HEK293 (cell line): ENCODE data around the gene SLC39A13.
A peak's percentile ranks its signal among the peaks of the same experiment; 100 is the strongest.

Source experiments
- FEZF1 ChIP-seq: fragments of 450-650 bp; formaldehyde crosslinking; IDR thresholded peaks from 2 replicates; pipeline ENCODE4 v1.5.1; 2016; ENCODE audit warnings: missing biosample characterization, missing genetic modification characterization
- KLF1 ChIP-seq: fragments of 450-650 bp; formaldehyde crosslinking; IDR thresholded peaks from 2 replicates; pipeline ENCODE4 v1.5.1; 2016; ENCODE audit warnings: missing biosample characterization, missing genetic modification characterization
- OSR2 ChIP-seq: fragments of 450-650 bp; formaldehyde crosslinking; IDR thresholded peaks from 2 replicates; pipeline ENCODE4 v1.5.1; 2016; ENCODE audit warnings: missing biosample characterization, missing genetic modification characterization
- RBAK ChIP-seq: fragments of 450-650 bp; formaldehyde crosslinking; IDR thresholded peaks from 2 replicates; pipeline ENCODE4 v1.5.1; 2016; ENCODE audit warnings: missing biosample characterization, missing genetic modification characterization
- WT1 ChIP-seq: fragments of 450-650 bp; formaldehyde crosslinking; IDR thresholded peaks from 2 replicates; pipeline ENCODE4 v1.5.1; 2016; ENCODE audit warnings: missing biosample characterization, missing genetic modification characterization
- ZBTB1 ChIP-seq: fragments of 450-650 bp; formaldehyde crosslinking; IDR thresholded peaks from 2 replicates; pipeline ENCODE4 v1.5.1; 2016; ENCODE audit warnings: missing biosample characterization, missing genetic modification characterization
- ZNF138 ChIP-seq: fragments of 450-650 bp; formaldehyde crosslinking; IDR thresholded peaks from 2 replicates; pipeline ENCODE4 v1.5.1; 2016; ENCODE audit warnings: missing biosample characterization, missing genetic modification characterization, borderline replicate concordance
- ZNF155 ChIP-seq: fragments of 450-650 bp; formaldehyde crosslinking; IDR thresholded peaks from 2 replicates; pipeline ENCODE4 v1.5.1; 2016; ENCODE audit warnings: missing biosample characterization, missing genetic modification characterization
- ZNF2 ChIP-seq: fragments of 450-650 bp; formaldehyde crosslinking; IDR thresholded peaks from 2 replicates; pipeline ENCODE4 v1.5.1; 2016; ENCODE audit warnings: missing biosample characterization, missing genetic modification characterization
- ZNF324 ChIP-seq: fragments of 450-650 bp; formaldehyde crosslinking; IDR thresholded peaks from 2 replicates; pipeline ENCODE4 v1.5.1; 2016; ENCODE audit warnings: missing biosample characterization, missing genetic modification characterization
- ZNF350 ChIP-seq: fragments of 450-650 bp; formaldehyde crosslinking; IDR thresholded peaks from 2 replicates; pipeline ENCODE4 v1.5.0; 2017; ENCODE audit warnings: missing biosample characterization, mild to moderate bottlenecking, missing genetic modification characterization
- ZNF37A ChIP-seq: fragments of 450-650 bp; IDR thresholded peaks from 2 replicates; pipeline ENCODE4 v1.5.1; 2018; ENCODE audit warnings: missing biosample characterization, missing genetic modification characterization
- ZNF473 ChIP-seq: fragments of 450-650 bp; formaldehyde crosslinking; IDR thresholded peaks from 2 replicates; pipeline ENCODE4 v1.5.1; 2017; ENCODE audit warnings: missing biosample characterization, missing genetic modification characterization
- ZNF529 ChIP-seq: fragments of 450-650 bp; formaldehyde crosslinking; IDR thresholded peaks from 2 replicates; pipeline ENCODE4 v1.5.1; 2017; ENCODE audit warnings: missing genetic modification characterization, missing biosample characterization; ENCODE audit not compliant: insufficient replicate concordance
- ZNF558 ChIP-seq: fragments of 450-650 bp; formaldehyde crosslinking; IDR thresholded peaks from 2 replicates; pipeline ENCODE4 v1.5.1; 2016; ENCODE audit warnings: missing biosample characterization, missing genetic modification characterization
- ZNF658 ChIP-seq: fragments of 450-650 bp; formaldehyde crosslinking; IDR thresholded peaks from 2 replicates; pipeline ENCODE4; 2016; ENCODE audit warnings: missing biosample characterization, missing genetic modification characterization
- ZNF777 ChIP-seq: fragments of 450-650 bp; formaldehyde crosslinking; IDR thresholded peaks from 2 replicates; pipeline ENCODE4 v1.5.1; 2017; ENCODE audit warnings: missing biosample characterization, missing genetic modification characterization, borderline replicate concordance
- ZNF785 ChIP-seq: fragments of 450-650 bp; formaldehyde crosslinking; IDR thresholded peaks from 2 replicates; pipeline ENCODE4 v1.5.1; 2016; ENCODE audit warnings: missing biosample characterization, missing genetic modification characterization
- ZNF843 ChIP-seq: fragments of 450-650 bp; formaldehyde crosslinking; IDR thresholded peaks from 2 replicates; pipeline ENCODE4 v1.5.1; 2016; ENCODE audit warnings: missing biosample characterization, missing genetic modification characterization
- TF ChIP-seq, protein P1 (sequence below): fragments of 450-650 bp; formaldehyde crosslinking; IDR thresholded peaks from 2 replicates; pipeline ENCODE4 v1.5.1; 2016; ENCODE audit warnings: missing biosample characterization, missing genetic modification characterization, borderline replicate concordance
- TF ChIP-seq, protein P2 (sequence below): fragments of 450-650 bp; formaldehyde crosslinking; IDR thresholded peaks from 2 replicates; pipeline ENCODE4 v1.5.1; 2016; ENCODE audit warnings: missing biosample characterization, missing genetic modification characterization
- TF ChIP-seq, protein P3 (sequence below): fragments of 450-650 bp; formaldehyde crosslinking; IDR thresholded peaks from 2 replicates; pipeline ENCODE4 v1.5.1; 2016; ENCODE audit warnings: missing biosample characterization, missing genetic modification characterization
- TF ChIP-seq, protein P4 (sequence below): fragments of 450-650 bp; formaldehyde crosslinking; IDR thresholded peaks from 2 replicates; pipeline ENCODE4 v1.5.1; 2016; ENCODE audit warnings: missing biosample characterization, missing genetic modification characterization
- TF ChIP-seq, protein P5 (sequence below): fragments of 450-650 bp; formaldehyde crosslinking; IDR thresholded peaks from 2 replicates; pipeline ENCODE4 v1.5.0; 2017; ENCODE audit warnings: missing biosample characterization, missing genetic modification characterization, borderline replicate concordance
- TF ChIP-seq, protein P6 (sequence below): fragments of 450-650 bp; formaldehyde crosslinking; IDR thresholded peaks from 2 replicates; pipeline ENCODE4 v1.5.1; 2017; ENCODE audit warnings: missing biosample characterization, missing genetic modification characterization

Gene SLC39A13

DNA sequence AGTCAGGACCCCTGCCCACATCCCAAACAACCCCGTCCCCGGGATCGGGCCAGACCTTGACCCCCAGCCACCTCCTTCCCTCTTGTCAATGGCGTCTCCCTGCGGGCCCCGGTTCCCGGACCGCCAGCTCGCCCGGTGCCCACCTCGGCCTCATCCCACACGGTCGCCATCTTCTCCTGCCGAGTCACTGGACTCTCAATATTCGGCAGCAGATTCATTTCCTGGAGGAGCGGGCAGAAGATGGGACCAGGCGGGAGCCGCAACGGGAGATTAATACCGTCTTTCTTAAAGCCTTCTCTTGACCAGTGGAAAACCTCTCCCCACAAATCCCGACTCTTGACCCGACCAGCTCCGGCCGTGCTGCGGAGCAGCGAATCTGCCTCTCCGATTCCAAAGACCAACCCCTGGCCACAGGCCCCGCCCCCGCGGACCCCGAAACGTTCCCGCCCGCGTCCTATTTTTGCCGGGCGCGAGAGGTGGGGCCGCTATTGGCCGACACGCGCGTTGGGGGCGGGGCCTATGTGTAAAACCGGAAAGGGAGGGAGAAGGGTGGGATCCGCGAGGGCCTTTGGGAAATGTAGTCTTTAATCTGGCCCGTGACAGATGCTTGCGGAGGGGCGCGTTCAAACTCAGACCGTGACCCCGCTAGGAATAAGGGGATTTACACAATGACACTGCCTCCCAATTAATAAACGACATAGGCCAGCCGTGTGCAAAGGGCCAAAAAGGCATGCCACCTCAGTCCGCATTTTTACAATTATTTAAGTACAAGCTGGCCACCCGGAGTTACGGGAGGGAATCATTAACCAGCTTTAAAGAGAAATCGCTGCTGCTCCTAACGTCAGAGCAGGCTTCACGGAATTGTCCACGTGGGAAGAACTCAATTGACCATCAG lies 17.9 kb downstream of the SLC39A13 start, which contains the start of gene PSMC3 (continued):
- TF ChIP-seq, protein P1, sequence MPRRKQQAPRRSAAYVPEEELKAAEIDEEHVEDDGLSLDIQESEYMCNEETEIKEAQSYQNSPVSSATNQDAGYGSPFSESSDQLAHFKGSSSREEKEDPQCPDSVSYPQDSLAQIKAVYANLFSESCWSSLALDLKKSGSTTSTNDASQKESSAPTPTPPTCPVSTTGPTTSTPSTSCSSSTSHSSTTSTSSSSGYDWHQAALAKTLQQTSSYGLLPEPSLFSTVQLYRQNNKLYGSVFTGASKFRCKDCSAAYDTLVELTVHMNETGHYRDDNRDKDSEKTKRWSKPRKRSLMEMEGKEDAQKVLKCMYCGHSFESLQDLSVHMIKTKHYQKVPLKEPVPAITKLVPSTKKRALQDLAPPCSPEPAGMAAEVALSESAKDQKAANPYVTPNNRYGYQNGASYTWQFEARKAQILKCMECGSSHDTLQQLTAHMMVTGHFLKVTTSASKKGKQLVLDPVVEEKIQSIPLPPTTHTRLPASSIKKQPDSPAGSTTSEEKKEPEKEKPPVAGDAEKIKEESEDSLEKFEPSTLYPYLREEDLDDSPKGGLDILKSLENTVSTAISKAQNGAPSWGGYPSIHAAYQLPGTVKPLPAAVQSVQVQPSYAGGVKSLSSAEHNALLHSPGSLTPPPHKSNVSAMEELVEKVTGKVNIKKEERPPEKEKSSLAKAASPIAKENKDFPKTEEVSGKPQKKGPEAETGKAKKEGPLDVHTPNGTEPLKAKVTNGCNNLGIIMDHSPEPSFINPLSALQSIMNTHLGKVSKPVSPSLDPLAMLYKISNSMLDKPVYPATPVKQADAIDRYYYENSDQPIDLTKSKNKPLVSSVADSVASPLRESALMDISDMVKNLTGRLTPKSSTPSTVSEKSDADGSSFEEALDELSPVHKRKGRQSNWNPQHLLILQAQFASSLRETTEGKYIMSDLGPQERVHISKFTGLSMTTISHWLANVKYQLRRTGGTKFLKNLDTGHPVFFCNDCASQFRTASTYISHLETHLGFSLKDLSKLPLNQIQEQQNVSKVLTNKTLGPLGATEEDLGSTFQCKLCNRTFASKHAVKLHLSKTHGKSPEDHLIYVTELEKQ (tag by site-specific recombination), result no peak
- TF ChIP-seq FEZF1, result no peak; the same call in 1 of the 2 replicates
- no peak for TF ChIP-seq ZNF785
- no peak for TF ChIP-seq ZNF777 (tag by site-specific recombination)
- TF ChIP-seq, protein P2, sequence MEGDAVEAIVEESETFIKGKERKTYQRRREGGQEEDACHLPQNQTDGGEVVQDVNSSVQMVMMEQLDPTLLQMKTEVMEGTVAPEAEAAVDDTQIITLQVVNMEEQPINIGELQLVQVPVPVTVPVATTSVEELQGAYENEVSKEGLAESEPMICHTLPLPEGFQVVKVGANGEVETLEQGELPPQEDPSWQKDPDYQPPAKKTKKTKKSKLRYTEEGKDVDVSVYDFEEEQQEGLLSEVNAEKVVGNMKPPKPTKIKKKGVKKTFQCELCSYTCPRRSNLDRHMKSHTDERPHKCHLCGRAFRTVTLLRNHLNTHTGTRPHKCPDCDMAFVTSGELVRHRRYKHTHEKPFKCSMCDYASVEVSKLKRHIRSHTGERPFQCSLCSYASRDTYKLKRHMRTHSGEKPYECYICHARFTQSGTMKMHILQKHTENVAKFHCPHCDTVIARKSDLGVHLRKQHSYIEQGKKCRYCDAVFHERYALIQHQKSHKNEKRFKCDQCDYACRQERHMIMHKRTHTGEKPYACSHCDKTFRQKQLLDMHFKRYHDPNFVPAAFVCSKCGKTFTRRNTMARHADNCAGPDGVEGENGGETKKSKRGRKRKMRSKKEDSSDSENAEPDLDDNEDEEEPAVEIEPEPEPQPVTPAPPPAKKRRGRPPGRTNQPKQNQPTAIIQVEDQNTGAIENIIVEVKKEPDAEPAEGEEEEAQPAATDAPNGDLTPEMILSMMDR (tag by site-specific recombination), result no peak
- peak; percentile 68 for TF ChIP-seq ZNF324 (tag by site-specific recombination)
- no peak; the same call in 1 of the 2 replicates for TF ChIP-seq WT1 (tag by site-specific recombination)
- TF ChIP-seq ZNF155, result no peak
- TF ChIP-seq, protein P3, sequence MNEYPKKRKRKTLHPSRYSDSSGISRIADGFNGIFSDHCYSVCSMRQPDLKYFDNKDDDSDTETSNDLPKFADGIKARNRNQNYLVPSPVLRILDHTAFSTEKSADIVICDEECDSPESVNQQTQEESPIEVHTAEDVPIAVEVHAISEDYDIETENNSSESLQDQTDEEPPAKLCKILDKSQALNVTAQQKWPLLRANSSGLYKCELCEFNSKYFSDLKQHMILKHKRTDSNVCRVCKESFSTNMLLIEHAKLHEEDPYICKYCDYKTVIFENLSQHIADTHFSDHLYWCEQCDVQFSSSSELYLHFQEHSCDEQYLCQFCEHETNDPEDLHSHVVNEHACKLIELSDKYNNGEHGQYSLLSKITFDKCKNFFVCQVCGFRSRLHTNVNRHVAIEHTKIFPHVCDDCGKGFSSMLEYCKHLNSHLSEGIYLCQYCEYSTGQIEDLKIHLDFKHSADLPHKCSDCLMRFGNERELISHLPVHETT (tag by site-specific recombination), result peak; percentile 94
- TF ChIP-seq ZNF843 (tag by site-specific recombination), result no peak
- peak; percentile 25; the same call in 1 of the 2 replicates for TF ChIP-seq KLF1 (tag by site-specific recombination)
- TF ChIP-seq ZNF558 (tag by site-specific recombination), result no peak
- TF ChIP-seq ZNF658 (tag by site-specific recombination), result no peak
- TF ChIP-seq ZNF529 (tag by site-specific recombination), result no peak
- TF ChIP-seq ZNF473 (tag by site-specific recombination), result no peak
- TF ChIP-seq ZNF37A (tag by site-specific recombination), result no peak
- TF ChIP-seq, protein P4, sequence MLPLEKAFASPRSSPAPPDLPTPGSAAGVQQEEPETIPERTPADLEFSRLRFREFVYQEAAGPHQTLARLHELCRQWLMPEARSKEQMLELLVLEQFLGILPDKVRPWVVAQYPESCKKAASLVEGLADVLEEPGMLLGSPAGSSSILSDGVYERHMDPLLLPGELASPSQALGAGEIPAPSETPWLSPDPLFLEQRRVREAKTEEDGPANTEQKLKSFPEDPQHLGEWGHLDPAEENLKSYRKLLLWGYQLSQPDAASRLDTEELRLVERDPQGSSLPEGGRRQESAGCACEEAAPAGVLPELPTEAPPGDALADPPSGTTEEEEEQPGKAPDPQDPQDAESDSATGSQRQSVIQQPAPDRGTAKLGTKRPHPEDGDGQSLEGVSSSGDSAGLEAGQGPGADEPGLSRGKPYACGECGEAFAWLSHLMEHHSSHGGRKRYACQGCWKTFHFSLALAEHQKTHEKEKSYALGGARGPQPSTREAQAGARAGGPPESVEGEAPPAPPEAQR (tag by site-specific recombination), result 0 out of 2 replicates have a peak, but pooled peaks have one; percentile 10
- peak; percentile 51; the same call in 1 of the 2 replicates for TF ChIP-seq ZNF2
- TF ChIP-seq, protein P5, sequence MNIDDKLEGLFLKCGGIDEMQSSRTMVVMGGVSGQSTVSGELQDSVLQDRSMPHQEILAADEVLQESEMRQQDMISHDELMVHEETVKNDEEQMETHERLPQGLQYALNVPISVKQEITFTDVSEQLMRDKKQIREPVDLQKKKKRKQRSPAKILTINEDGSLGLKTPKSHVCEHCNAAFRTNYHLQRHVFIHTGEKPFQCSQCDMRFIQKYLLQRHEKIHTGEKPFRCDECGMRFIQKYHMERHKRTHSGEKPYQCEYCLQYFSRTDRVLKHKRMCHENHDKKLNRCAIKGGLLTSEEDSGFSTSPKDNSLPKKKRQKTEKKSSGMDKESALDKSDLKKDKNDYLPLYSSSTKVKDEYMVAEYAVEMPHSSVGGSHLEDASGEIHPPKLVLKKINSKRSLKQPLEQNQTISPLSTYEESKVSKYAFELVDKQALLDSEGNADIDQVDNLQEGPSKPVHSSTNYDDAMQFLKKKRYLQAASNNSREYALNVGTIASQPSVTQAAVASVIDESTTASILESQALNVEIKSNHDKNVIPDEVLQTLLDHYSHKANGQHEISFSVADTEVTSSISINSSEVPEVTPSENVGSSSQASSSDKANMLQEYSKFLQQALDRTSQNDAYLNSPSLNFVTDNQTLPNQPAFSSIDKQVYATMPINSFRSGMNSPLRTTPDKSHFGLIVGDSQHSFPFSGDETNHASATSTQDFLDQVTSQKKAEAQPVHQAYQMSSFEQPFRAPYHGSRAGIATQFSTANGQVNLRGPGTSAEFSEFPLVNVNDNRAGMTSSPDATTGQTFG (tag by site-specific recombination), result no peak
- no peak for TF ChIP-seq ZNF350 (tag by site-specific recombination)
- TF ChIP-seq OSR2, result no peak
- TF ChIP-seq ZNF138 (tag by site-specific recombination), result no peak
- TF ChIP-seq, protein P6, sequence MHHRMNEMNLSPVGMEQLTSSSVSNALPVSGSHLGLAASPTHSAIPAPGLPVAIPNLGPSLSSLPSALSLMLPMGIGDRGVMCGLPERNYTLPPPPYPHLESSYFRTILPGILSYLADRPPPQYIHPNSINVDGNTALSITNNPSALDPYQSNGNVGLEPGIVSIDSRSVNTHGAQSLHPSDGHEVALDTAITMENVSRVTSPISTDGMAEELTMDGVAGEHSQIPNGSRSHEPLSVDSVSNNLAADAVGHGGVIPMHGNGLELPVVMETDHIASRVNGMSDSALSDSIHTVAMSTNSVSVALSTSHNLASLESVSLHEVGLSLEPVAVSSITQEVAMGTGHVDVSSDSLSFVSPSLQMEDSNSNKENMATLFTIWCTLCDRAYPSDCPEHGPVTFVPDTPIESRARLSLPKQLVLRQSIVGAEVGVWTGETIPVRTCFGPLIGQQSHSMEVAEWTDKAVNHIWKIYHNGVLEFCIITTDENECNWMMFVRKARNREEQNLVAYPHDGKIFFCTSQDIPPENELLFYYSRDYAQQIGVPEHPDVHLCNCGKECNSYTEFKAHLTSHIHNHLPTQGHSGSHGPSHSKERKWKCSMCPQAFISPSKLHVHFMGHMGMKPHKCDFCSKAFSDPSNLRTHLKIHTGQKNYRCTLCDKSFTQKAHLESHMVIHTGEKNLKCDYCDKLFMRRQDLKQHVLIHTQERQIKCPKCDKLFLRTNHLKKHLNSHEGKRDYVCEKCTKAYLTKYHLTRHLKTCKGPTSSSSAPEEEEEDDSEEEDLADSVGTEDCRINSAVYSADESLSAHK (tag by site-specific recombination), result 0 out of 2 replicates have a peak, but pooled peaks have one; percentile 16
- TF ChIP-seq ZBTB1 (tag by site-specific recombination), result no peak
- TF ChIP-seq RBAK (tag by site-specific recombination), result no peak
